GM19025 (cell line): ENCODE results near the gene LEPR.
"Not testable (repeated sequence)": the region's sequence is repeated elsewhere in the genome, so short reads cannot be mapped to it uniquely, and the experiment has no call there.

Source experiments
- ATAC-seq: cut with Tn5 transposase; IDR thresholded peaks from one replicate; pipeline ENCODE4 v1.9.1; 2021; ENCODE audit warnings: mild to moderate bottlenecking, low read depth, moderate library complexity; ENCODE audit not compliant: unreplicated experiment

The LEPR gene, protein sequence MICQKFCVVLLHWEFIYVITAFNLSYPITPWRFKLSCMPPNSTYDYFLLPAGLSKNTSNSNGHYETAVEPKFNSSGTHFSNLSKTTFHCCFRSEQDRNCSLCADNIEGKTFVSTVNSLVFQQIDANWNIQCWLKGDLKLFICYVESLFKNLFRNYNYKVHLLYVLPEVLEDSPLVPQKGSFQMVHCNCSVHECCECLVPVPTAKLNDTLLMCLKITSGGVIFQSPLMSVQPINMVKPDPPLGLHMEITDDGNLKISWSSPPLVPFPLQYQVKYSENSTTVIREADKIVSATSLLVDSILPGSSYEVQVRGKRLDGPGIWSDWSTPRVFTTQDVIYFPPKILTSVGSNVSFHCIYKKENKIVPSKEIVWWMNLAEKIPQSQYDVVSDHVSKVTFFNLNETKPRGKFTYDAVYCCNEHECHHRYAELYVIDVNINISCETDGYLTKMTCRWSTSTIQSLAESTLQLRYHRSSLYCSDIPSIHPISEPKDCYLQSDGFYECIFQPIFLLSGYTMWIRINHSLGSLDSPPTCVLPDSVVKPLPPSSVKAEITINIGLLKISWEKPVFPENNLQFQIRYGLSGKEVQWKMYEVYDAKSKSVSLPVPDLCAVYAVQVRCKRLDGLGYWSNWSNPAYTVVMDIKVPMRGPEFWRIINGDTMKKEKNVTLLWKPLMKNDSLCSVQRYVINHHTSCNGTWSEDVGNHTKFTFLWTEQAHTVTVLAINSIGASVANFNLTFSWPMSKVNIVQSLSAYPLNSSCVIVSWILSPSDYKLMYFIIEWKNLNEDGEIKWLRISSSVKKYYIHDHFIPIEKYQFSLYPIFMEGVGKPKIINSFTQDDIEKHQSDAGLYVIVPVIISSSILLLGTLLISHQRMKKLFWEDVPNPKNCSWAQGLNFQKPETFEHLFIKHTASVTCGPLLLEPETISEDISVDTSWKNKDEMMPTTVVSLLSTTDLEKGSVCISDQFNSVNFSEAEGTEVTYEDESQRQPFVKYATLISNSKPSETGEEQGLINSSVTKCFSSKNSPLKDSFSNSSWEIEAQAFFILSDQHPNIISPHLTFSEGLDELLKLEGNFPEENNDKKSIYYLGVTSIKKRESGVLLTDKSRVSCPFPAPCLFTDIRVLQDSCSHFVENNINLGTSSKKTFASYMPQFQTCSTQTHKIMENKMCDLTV

DNA sequence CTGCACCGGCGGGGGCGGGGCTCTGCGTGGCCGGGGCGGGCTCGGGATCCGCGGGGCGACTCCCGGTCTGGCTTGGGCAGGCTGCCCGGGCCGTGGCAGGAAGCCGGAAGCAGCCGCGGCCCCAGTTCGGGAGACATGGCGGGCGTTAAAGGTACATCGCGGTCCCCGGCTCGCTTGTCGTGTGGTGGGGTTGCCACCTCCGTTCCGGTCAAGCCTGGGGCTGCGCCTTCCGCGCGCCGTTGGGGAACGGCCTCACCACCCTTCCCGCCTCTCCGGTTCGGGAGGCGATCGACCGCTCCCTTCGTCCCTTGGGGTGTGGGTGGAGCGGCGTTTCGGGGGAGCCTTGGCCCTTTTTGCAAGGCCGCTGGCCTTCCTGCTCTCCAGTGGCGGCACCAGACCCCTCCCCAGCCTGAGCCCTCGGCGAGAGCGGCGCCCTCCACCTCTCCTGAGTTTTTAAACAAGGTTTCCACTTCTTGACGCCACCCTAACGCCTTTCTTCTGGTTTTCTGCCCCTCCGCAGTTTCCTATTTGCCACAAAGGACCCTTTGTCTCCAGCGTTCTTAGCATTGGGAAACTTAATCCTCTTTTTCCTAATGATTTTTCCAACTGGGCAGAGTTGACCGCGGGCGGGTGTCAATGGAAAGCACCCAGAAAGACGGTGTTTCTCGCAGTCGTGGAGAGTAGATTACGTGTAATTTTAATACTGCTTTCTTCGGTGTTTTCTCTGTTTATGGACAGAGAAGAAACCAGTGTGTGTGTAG lies at the start of gene LEPR, which contains the start of gene LEPROT:
Gene LEPR (plus strand): TSS at position 79 of the 761 bp plus-strand sequence. CDS start 144,898 bp downstream, outside the sequence.
Gene LEPROT (plus strand): TSS at position 79 of the 761 bp plus-strand sequence. CDS start 57 bp downstream, at position 136.
- ATAC-seq: peak; percentile 55

DNA sequence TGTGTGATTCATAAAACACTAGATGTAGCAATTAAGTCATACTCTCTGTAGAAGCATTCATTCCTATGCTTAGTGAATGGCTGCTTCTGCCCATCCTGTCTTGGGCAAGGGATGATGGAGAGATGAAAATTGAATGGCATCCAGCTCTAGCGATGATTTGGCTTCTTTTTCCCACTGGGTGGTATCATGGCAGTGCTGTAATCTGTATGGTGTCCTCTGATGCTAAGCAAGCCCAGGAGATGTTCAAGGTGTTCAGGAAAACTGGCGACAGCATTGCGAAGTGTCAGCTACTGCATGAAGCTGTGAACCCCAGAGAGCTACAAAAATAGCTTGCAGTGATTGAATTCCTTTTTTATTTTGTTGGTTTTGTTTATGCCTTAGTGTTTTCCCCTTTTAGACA lies 48.9 kb upstream of the LEPR start:
- no peak for ATAC-seq

DNA sequence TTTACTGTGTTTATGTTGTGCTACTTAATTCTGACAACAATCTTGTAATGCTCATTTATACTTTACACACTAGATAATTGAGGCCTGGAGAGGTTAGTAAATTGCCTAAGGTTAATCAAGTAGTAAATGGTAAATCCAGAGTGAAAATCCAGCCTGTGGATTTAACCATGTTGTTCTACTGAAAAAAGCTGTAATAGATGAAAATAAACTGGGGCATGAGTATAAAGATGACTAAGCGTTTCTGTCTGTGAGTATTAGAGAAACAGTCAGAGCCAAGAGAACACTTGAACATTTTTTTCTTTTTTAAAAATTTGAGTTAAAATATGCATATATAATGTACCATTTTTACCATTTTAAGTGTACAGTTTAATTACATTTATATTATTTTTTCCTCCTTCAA lies 47.9 kb upstream of the LEPR start:
- ATAC-seq: no peak

DNA sequence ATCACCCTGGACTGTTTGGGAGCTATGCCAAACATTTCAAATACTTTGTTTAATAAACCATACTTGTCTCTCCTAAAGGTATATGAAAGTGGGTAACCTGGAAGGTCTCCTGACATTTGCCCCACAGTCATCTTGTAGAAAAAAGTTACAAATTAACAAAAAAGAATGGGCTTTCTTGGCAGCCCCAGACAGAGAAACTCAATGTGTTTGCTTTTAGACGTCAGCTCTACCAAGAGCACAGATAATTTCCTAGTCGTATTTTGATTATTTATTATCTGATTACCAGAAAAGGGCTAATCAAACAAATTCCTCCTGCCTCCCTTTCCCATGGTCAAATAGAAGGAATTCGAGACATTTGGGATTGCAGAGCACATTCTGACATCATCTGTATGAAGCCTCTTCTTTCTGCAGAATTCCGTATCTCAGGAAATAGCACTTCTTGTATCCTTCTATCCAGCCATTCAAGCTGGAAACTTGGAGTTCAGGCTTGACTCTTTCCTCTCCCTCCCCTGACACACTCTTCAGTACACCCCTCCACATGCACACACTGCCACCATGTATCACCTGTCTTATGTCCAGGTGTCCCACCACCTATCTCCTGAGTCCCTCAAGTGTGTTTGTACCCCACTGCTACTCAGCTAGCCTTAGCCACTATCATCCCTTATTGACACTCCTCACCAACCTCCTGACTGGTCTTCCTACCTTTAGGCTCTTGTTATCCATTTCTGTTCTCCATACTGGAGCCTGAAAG lies 42.8 kb upstream of the LEPR start:
- no peak for ATAC-seq

DNA sequence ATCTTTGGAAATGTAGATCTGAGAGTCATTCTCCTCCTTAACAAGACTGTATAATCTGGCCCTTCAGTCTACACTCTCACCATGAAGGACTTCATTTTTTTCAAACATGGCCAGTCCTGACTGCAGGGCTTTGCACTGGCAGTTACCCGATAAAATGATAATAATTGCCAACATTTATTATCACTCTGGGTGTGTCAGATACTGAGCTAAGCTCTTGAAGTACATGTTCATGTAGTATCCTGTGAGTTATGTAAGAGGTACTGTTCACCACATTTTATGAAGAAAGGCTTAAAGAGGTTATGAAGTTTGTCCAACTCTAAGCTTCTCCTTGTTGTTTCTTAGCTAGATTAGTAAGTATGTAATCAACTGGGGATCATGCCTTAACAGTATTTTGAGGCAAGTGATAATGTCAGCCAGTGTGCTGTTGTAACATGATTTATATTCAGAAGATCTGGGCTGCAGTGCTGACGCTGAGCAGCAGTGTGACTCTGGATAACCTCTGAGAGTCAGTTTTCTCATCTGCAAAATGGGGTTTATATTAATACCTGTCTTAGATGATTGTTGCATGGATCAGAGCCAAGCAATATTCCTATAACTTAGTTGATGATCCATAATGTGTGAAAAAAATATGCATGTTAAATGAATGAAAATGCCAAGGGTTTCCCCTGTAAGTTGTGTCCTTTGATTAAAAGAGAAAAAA lies 42.1 kb upstream of the LEPR start:
- ATAC-seq: no peak

DNA sequence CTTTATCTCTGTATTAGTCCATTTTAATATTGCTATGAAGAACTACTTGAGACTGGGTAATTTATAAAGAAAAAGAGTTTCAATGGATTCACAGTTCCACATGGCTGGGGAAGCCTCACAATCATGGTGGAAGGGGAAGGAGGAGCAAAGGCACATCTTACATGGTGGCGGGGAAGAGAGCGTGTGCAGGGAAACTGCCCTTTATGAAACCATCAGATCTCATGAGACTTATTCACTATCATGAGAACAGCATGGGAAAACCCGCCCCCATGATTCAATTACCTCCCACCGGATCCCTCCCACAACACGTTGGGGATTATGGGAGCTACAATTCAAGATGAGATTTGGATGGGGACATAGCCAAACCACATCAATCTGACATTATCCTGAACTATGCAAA lies 36.0 kb upstream of the LEPR start:
- not testable (repeated sequence) for ATAC-seq

DNA sequence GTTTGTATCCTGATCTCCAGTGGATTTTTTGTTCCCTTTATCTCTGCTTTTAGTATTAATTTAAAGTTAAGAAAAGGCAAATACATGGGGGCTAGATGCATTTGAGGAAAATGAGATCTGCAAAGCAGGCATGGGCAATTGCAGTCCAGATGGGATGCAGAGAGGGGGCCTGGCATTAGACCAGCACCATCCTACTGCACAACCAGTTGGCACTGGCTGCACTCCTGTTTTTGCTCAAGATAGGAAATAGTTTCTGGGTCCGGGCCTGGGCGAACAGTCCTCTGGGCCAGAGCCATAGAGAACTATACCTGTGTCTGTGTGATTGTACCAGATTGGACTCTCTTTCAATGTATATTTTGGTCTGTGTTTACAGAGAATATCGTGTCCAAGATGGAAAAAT lies 34.0 kb upstream of the LEPR start:
- no peak for ATAC-seq

DNA sequence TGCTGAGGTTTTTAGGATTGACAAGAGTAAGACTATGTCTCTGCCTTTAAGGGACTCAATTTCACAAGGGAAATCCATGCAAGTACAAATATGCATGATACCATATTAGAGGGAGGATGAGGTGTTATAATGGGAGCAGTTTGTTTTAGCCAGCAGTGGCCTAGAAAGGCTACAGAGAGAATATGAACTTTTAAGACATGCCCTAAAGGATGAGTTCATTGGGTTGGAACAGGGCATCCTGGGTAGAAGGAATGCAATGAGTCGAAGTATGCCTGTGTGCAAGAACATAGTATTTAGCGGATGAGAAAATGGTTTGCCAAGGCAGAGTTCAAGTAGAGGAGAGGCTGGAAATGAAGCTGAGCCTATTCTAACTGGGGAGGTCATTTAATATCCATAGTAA lies 32.6 kb upstream of the LEPR start:
- no peak for ATAC-seq

DNA sequence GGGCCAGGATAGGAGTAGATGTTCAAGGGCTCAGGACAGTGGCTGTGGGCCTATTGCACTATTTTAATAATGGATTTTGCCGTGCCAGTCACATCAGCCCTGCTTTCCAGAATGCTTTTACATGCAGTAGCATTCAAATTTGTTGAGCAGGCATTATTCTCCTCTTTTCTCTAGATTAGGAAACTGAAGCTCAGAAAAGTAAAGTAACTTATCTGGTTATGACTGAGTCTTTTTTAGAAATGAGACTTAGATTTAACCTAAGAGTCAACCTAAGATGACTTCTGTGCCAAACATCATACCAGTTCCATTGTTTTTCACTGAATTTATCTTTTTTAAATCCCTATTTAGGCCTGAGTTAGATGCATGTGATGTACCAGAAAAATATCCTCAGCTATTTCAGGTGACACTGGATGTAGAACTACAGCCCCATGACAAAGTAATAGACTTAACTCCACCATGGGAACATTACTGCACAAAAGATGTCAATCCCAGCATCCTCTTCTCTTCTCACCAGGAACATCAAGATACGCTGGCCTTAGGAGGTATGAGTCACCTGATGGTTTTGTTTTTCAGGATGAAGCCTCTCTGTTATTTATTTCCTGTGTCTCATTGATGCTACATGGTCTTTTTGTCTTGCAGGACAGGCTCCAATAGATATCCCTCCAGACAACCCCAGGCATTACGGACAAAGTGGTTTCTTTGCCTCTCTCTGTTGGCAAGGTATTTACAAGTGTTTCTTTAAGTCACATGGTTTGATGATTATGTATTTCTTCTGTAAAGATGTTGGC lies 31.4 kb upstream of the LEPR start:
- no peak for ATAC-seq

DNA sequence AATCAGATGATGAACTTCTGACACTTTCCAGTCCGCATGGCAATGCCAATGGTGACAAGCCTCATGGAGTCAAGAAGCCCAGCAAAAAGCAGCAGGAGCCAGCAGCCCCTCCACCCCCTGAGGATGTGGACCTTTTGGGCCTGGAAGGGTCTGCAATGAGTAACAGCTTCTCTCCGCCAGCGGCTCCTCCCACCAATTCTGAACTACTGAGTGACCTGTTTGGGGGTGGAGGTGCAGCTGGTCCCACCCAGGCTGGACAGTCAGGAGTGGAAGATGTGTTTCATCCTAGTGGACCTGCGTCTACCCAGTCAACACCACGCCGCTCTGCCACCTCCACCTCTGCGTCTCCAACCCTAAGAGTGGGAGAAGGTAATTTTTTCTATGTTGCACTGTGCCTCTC lies 28.0 kb upstream of the LEPR start:
- ATAC-seq: no peak

DNA sequence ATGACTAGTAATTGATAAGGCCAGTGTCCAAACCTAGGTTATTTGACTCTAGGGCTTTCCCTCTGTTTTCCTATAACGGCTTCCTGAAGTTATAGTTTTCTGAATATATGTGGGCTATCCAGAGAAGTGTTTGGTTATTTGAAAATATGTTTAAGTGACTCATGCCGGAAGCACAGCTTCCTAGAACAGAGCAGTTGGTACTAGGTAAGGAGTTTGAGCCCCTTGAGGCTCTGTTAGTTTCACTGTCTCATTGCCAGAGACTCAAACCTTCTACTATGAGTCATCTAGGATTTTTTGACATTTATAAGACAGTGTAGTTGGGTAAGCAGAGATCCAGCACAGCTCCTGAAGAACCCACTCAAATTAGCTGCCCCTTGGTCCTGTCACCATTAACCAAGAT lies 27.1 kb upstream of the LEPR start:
- ATAC-seq: peak; percentile 94

DNA sequence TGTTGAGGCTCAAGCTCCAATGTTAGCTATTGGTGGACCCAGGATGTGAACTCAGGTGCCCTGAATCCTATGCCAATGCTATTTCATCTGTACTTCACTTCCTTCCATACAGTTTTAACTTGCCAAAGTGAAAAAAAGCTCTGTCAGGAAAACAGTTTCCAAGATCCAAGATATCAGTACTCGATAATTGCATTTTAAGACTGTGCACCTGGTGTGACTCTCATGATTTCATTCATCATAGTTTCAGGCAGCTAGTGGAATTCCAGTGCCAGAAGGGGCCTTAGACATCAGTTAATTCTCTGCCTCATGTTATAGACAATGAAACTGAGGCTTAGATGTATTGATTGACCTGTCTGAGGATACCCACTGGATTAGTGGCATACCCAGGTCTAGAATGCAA lies 26.5 kb upstream of the LEPR start:
- ATAC-seq: no peak

DNA sequence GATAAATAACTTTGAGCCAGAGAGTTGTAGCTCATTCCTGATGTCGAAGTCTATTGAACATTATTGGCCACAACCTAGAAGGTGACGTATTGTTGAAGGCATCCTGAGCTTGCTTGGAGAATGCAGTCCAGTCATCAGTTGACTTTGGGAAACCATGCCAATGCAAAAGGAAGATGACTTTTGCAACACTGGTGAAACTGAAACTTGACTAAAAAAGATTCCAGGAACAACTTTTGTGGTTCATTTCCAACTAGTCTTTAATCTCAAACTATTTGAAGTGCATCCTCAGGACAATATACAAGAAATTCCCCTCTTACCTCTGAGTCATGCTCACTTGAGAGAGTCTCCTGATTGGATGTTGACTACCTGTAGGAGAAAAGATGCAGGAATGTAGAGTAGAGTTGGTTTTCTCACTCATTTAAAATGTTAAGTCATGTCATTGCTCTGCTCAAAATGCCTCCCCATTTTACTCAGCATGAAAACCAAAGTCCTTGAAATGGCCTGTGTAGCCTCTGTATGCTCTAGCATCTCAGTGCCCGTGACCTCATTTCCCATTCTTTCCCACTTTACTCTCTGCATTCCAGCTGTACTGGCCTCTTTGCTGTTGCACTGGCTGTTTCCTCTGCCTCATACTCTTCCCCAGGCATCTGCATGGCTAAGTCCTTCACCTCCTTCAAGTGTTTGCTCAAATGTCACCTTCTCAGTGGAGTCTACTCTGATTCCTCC lies 24.4 kb upstream of the LEPR start:
- ATAC-seq: no peak

DNA sequence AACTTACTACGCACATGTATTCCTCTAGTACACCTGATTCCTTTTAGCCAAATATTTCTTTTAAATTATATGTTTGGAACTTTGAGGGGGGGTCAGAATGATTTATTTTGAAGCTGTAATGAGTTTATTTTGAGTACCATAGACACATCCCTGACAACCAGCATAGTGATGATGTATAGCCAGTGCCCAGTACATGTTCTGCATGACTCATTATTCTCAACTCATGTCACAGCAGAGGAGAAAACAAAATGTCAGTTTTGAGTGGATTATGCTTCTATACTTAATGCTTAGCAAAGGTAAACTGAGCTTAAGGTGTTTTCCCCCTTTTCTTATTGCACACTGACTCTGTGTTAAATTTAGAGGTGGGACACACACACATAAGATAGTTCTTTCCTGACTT lies 22.4 kb upstream of the LEPR start:
- no peak for ATAC-seq

DNA sequence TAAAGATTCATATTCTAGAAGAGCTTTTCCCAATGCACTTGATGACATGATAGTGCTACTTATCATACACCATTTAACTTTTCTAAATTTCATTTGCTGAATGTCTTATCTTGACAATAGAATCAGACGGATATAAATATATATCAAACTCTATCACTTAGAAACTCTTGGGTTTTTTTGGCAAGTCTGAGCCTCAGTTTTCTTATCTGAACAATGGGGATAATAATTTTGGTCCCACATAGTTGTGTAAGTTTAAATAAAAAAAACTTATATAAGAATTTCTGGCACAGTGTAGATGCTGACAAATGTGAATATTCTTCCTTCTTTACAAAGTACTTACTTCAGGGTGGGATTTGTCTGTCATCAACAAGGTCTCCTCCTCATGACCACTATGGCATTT lies 21.5 kb upstream of the LEPR start:
- ATAC-seq: no peak

DNA sequence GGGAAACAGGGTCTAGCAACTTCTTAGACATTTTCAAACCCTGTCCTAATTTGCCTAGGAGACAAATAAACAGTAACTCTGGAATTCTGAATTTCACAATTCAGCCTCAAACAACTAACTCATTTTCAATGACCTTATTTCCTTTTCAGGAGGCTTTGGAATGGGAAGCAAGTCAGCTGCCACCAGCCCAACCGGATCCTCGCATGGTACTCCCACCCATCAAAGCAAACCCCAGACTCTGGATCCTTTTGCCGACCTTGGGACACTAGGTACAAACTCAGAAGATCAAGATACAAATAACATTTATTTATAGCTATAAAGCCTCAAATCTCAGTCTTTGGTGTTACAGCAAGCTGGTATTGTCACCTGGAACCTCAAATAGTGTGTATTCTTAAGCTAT lies 18.9 kb upstream of the LEPR start:
- no peak for ATAC-seq

DNA sequence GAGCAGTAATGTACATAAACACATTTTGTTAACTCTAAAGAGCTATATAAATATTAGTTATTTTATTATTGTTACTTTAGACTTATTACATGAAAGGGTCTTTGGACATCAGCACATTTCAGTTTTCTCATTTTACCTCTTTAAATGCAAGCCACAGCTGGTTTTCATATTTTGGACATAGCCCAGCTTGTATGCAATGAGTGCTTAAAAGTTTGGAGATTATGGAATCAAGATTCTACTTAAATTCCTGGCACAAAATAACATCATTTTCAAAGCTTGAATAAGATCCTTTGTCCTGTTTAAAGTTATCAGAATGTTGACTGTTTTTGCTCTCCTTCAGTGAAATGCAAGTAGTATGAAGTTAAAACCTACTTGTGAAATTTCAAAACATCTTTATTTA lies 15.5 kb upstream of the LEPR start:
- ATAC-seq: no peak

DNA sequence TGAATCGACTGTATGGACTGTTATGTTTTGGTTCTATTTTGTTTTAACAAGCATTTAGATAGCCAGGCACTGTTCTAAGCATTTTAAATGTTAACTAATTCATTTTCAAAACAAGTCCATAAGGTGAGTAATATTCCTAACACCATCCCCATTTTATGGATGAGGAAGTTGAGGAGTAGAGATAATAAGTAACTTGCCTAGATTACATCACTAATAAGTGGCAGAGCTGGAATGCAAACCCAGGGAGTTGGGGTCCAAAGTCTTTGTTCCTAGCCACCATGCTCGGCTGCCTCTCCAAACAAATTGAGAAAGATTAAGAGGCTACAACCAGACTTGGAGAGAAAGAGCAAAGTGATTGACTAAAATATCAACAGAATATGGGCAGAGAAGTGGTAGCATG lies 12.6 kb upstream of the LEPR start:
- ATAC-seq: no peak
